SJSA1 (cell line): ENCODE results near the gene GLCE. TPM values are rescaled to one million over a fixed set of nuclear protein-coding genes. Genes with fewer than 3 reads are reported as not detected.

Experiments used
- DNase-seq, 2 experiments: peaks; one replicate each; pipeline ENCODE4 v3.0.0-alpha.2; 2015 to 2020; ENCODE audit warnings: low spot score in 2 of 2, low read depth in 1 of 2
- H3K27ac ChIP-seq: fragments of 250-450 bp; sonication (Bioruptor Pico); 2 replicates; pipeline ENCODE4 v1.5.1; 2020; ENCODE audit warnings: mild to moderate bottlenecking, moderate library complexity
- H3K27me3 ChIP-seq: fragments of 250-450 bp; sonication (Bioruptor Pico); replicated peaks from 2 replicates; pipeline ENCODE4 v1.5.1; 2020; ENCODE audit warnings: mild to moderate bottlenecking, moderate library complexity
- H3K36me3 ChIP-seq: fragments of 250-450 bp; sonication (Bioruptor Pico); 2 replicates; pipeline ENCODE4 v1.5.1; 2020; ENCODE audit warnings: mild to moderate bottlenecking
- H3K4me1 ChIP-seq: fragments of 250-450 bp; sonication (Bioruptor Pico); replicated peaks from 2 replicates; pipeline ENCODE4 v1.6.1; 2021; ENCODE audit warnings: mild to moderate bottlenecking
- H3K4me3 ChIP-seq: fragments of 250-450 bp; sonication (Bioruptor Pico); 2 replicates; pipeline ENCODE4 v1.5.1; 2020; ENCODE audit warnings: mild to moderate bottlenecking
- H3K9me3 ChIP-seq: fragments of 250-450 bp; sonication (Bioruptor Pico); replicated peaks from 2 replicates; pipeline ENCODE4 v1.5.1; 2020; ENCODE audit warnings: mild to moderate bottlenecking
- total RNA-seq: library from RNA; depleted of rRNA; stranded (reverse); fragments of >200 nt; shearing (Covaris generic); gene quantifications from 2 replicates; pipeline ENCODE4 v1.2.3, GENCODE V29; 2014; rRNA removed

Gene GLCE
- total RNA-seq, 1 experiment from 2014 or later, result 40.4 TPM

DNA sequence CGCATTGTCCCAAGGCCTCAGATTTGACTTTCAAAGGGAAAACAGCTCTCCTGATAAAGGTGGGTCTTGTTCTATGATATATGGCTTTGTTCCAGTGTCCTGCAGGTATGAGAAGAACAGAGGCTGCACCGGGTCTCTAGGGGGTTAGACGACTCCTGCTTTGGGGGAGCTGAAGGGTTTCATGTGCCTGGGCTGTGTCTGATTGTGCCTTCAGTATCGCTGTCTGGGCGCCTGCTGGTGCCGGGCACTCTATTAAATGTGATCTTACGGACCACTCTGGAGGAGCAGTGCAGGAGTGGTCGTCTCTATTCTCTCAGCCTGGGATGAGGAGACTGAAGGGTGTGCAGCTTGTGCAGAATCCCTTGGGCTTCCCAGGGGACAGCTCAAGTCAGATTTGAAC lies 154.3 kb downstream of the GLCE start:
- peaks cover 19% of the 10 kb centered on the region for H3K4me1 ChIP-seq
- no peak for DNase-seq
- no peak overlapping the region for H3K27ac ChIP-seq
- no peak overlapping the region for H3K4me3 ChIP-seq
- no peaks in the 10 kb centered on the region for H3K9me3 ChIP-seq
- H3K36me3 ChIP-seq, result no peaks in the 10 kb centered on the region
- no peaks in the 10 kb centered on the region for H3K27me3 ChIP-seq

DNA sequence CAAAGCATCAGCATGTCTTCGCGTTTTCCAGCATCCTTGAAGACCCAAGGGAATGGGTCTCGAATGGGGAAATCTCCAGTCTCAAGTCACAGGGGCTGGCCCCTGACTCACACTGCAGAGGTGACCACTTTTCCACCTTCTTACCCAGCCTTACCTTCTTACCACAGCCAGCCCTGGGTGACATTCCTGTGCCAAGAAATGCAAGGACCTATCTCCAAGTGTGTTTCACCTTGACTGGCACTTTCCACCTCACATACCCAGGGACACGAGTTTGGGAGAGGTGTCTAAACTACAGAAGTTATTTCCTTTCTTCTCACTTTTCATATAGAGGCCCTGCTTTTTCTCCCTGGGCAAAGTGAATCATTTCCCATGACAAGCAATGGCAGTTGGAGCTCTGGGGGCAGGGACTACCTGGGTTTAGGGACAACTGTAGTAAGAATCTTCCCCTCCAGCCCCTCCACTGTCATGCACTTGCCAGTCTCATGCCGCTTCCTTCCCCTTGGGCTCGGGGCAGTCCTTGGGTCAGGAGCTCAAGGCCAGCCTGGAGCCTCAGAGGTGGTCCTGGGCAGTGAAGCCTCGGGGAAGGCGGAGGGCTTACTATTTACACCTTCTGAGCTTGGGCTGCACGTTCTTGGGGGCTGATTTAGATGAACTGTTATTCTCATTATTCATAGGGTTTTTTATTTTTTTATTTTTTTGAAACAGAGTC lies 155.1 kb downstream of the GLCE start:
- Histone ChIP-seq H3K27me3 (no peaks in the 10 kb centered on the region), H3K4me3 (no peak overlapping the region), H3K27ac (no peak overlapping the region), H3K9me3 (no peaks in the 10 kb centered on the region), H3K36me3 (no peaks in the 10 kb centered on the region), H3K4me1 (peaks cover 25% of the 10 kb centered on the region)
- no peak for DNase-seq

DNA sequence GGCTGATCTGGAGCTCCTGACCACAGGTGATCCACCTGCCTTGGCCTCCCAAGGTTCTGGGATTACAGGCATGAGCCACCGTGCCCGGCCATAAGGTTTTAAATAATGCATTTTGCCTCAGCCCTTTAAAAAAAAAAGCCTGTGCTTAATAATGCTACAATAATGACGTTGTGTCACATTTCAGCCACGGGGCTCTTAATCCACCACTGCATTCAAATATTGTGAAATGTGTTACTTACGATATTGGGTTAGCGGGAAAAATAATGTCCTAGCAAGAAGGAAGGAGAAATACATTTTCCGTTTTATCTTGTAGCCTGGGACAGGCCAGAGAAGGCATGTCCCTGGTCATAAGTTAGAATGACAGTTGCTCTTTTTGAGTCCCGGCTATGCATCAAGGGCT lies 155.9 kb downstream of the GLCE start:
- no peak for DNase-seq
- no peak overlapping the region for H3K4me3 ChIP-seq
- H3K27me3 ChIP-seq, result no peaks in the 10 kb centered on the region
- H3K9me3 ChIP-seq, result no peaks in the 10 kb centered on the region
- no peaks in the 10 kb centered on the region for H3K36me3 ChIP-seq
- no peak overlapping the region for H3K27ac ChIP-seq
- peaks cover 23% of the 10 kb centered on the region for H3K4me1 ChIP-seq

DNA sequence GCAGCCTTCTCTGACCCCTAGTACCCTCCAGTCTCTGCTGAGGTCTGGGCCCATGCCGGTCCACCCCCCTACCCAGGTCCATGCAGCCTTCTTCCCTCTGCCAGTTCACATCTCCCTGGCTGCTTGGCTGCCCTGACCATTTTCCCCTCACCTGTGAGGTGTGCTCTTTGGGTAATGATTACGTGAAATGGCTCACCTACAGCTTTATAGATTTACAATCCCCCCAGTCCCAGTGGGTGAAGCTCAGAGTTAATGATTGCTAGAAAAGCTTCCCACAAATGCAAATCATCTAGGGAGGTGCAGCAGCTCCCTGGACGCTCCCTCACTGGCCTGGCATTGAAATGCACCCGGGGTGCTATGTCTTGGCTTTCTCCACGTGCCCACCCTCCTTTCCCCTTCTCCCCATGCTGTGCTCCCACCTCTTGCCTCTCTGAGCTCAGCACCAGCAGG lies 157.0 kb downstream of the GLCE start:
- Histone ChIP-seq H3K4me3 (no peak overlapping the region), H3K27me3 (no peaks in the 10 kb centered on the region), H3K4me1 (peaks cover 13% of the 10 kb centered on the region), H3K36me3 (no peaks in the 10 kb centered on the region), H3K27ac (no peak overlapping the region), H3K9me3 (no peaks in the 10 kb centered on the region)
- no peak for DNase-seq

DNA sequence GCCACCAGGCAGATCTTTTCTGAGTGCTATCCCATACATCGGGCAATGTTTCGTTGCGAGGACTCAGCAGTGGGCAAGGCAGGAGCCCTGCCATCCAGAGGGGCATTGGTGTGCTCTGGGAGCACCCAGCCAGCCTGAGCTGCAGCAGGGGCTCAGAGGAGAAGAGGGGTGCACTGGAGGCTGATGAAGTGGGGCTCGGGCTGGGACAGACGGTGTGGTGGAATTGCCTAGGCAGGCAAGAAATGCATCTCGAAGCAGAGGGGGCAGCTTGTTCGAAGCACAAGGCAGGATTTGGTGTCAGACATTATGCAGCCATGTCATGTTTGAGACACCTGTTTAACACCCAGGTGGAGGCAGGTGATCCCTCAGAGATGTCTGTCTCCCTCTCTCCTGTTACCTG lies 157.6 kb downstream of the GLCE start:
- no peaks in the 10 kb centered on the region for H3K27me3 ChIP-seq

DNA sequence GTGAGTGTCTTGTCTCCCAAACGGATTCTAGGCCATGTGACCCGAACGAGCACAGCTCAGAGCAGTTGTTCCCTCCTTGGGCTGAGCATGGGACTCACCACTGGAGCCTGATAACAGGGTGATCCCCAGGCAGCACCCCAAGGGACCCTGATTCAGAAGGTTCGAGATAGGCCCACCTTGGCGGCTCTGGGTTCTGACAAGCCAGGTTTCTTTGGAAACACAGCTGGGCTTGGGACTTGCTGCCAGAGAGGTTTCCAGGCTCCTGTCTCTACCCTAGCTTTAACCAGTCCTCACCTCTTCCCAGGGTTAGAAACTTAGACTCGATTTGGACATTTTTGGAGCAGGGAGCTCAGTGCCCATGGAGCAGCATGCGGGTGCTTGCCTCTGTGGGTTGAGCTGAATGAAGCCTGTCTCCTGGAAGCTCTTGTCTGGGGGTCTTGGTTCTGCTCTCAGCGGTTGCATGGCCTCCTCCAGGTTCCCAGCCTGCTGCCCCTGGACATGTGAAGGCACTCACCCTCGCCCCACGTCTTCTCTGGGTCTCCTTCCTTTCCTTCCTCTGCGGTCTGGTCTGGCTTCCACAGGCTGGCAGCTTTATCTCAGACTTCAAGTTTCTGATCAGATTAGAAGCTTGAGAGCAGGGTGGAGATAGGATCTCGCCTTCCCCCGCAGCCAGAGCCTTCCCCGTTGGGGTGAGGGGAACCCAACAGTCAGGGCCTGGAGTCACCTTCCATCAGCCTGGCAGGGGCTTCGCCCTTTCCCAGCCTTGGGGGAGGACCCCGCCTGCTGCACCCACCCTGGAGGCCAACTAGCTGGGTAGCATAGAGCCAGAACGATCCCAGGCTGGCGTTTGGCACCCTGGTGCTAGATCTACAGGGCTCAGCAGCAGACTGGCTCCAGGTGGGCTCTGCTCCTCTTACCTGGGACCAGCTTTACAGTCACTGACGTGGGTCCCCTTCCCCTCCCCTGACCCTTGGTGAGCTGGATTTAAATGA lies 159.2 kb downstream of the GLCE start:
- Histone ChIP-seq H3K9me3 (no peaks in the 10 kb centered on the region), H3K36me3 (no peaks in the 10 kb centered on the region), H3K4me3 (no peak overlapping the region), H3K27ac (no peak overlapping the region), H3K4me1 (peaks cover 13% of the 10 kb centered on the region), H3K27me3 (no peaks in the 10 kb centered on the region)
- no peak for DNase-seq

More for the DNA sequence above, 157.6 kb downstream of the GLCE start:
- H3K27ac ChIP-seq, result no peak overlapping the region
- no peaks in the 10 kb centered on the region for H3K9me3 ChIP-seq
- H3K36me3 ChIP-seq, result no peaks in the 10 kb centered on the region
- H3K4me3 ChIP-seq, result no peak overlapping the region
- peaks cover 13% of the 10 kb centered on the region for H3K4me1 ChIP-seq
- DNase-seq, result no peak

DNA sequence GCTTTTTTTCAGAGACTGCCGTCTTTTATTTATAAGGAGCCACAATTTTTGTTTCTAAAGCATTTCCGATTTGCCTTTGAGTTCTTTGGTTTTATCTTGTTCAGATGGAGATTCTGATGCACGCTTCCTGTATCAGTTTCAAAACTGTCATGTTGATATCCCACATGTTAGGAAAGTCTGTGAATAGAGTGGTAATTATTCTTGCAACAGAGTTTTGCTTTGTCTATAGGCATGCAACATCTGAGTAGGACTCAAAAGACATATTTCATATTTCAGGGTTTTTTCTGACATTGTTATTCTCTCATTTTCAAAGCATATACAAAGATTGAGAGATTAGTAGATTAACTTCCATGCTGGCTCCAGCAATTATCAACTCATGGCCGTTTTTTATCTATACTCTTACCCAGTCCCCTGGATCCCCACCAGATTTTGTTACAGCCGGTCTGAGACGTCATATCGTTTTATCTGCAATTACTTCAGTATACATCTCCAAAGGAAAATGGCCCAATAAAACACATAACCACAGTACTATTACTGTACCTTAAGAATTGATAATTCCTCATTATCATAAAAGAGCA lies 160.6 kb downstream of the GLCE start:
- H3K36me3 ChIP-seq, result no peaks in the 10 kb centered on the region; the same call in 1 of the 2 replicates
- DNase-seq, result no peak
- no peaks in the 10 kb centered on the region for H3K9me3 ChIP-seq

More for the DNA sequence above, 160.6 kb downstream of the GLCE start:
- Histone ChIP-seq H3K4me1 (peaks cover 13% of the 10 kb centered on the region), H3K27ac (no peak overlapping the region), H3K4me3 (no peak overlapping the region), H3K27me3 (no peaks in the 10 kb centered on the region)

Other genes starting within 250 kb of the GLCE start
- not detected in 2 replicates for gene SPESP1, start 230.1 kb upstream of the GLCE start, total RNA-seq
- gene NOX5, start 145.9 kb upstream of the GLCE start, total RNA-seq, result not detected in 2 replicates
- gene PAQR5, start 138.3 kb downstream of the GLCE start, total RNA-seq, result 7.2 and 10.5 TPM in 2 replicates